Suppressor macrophage treated with lipopolysaccharide for 1 hour (primary cell): Measurements from ENCODE around the gene LSAMP.
"Not testable (repeated sequence)": the region's sequence is repeated elsewhere in the genome, so short reads cannot be mapped to it uniquely, and the experiment has no call there.

Experiments
- DNase-seq, 3 donors: peaks; one replicate each; pipeline ENCODE4 v3.0.0-alpha.2; 2020 to 2022

LSAMP gene

GRCh38 chr3:116230431-116231020, 214.8 kb downstream of the LSAMP start:
- DNase-seq: no peak

GRCh38 chr3:116226266-116226665, 219.0 kb downstream of the LSAMP start:
- no peak for DNase-seq

GRCh38 chr3:116216761-116217160, 228.5 kb downstream of the LSAMP start:
- no peak for DNase-seq

- DNase-seq: no peak
These were observed 233.4 kb downstream of the LSAMP start for GRCh38 chr3:116211901-116212300.

- DNase-seq: not testable (repeated sequence)
These were observed 236.5 kb downstream of the LSAMP start for GRCh38 chr3:116208830-116209229.

- DNase-seq: no peak
These were observed 244.2 kb downstream of the LSAMP start for GRCh38 chr3:116200956-116201690.

- DNase-seq: no peak
These were observed 246.2 kb downstream of the LSAMP start for GRCh38 chr3:116199063-116199462.

GRCh38 chr3:116198087-116198486, 247.2 kb downstream of the LSAMP start:
- DNase-seq: no peak

GRCh38 chr3:116192464-116192863, 252.8 kb downstream of the LSAMP start:
- DNase-seq: no peak

GRCh38 chr3:116191409-116191808, 253.9 kb downstream of the LSAMP start:
- no peak for DNase-seq

GRCh38 chr3:116190095-116190494, 255.2 kb downstream of the LSAMP start:
- no peak for DNase-seq

GRCh38 chr3:116188231-116188785, 257.0 kb downstream of the LSAMP start:
- no peak for DNase-seq

- no peak for DNase-seq
These were observed 259.2 kb downstream of the LSAMP start for GRCh38 chr3:116186049-116186448.

- DNase-seq: no peak
These were observed 264.1 kb downstream of the LSAMP start for GRCh38 chr3:116181159-116181558.

GRCh38 chr3:116179091-116179490, 266.2 kb downstream of the LSAMP start:
- no peak for DNase-seq

- no peak for DNase-seq
These were observed 268.2 kb downstream of the LSAMP start for GRCh38 chr3:116176974-116177555.

GRCh38 chr3:116166121-116166520, 279.2 kb downstream of the LSAMP start:
- DNase-seq: no peak

GRCh38 chr3:116165641-116166040, 279.6 kb downstream of the LSAMP start:
- DNase-seq: no peak

GRCh38 chr3:116165135-116165534, 280.2 kb downstream of the LSAMP start:
- no peak for DNase-seq

GRCh38 chr3:116164039-116164438, 281.2 kb downstream of the LSAMP start:
- no peak for DNase-seq

- no peak for DNase-seq
These were observed 283.4 kb downstream of the LSAMP start for GRCh38 chr3:116161575-116162525.

- DNase-seq: no peak
These were observed 284.7 kb downstream of the LSAMP start for GRCh38 chr3:116160594-116160993.

- DNase-seq: no peak
These were observed 289.4 kb downstream of the LSAMP start for GRCh38 chr3:116155841-116156240.
